HG03571 (cell line): ENCODE data around the gene SDCBP2.
A peak's percentile ranks its signal among the peaks of the same experiment; 100 is the strongest.

Experiments
- ATAC-seq: cut with Tn5 transposase; IDR thresholded peaks from one replicate; pipeline ENCODE4 v1.9.1; 2021; ENCODE audit not compliant: unreplicated experiment

SDCBP2 gene

GRCh38 chr20:1331801-1332453, 3.0 kb upstream of the SDCBP2 start:
- no peak for ATAC-seq

GRCh38 chr20:1331101-1331500, 2.2 kb upstream of the SDCBP2 start:
- no peak for ATAC-seq

GRCh38 chr20:1330075-1330830, 1.3 kb upstream of the SDCBP2 start:
- ATAC-seq, result no peak

- ATAC-seq, result no peak
Observed at GRCh38 chr20:1327827-1328679, 886 bp downstream of the SDCBP2 start.

- no peak for ATAC-seq
Observed at GRCh38 chr20:1327241-1327653, 1.7 kb downstream of the SDCBP2 start.

GRCh38 chr20:1326031-1326930, 2.7 kb downstream of the SDCBP2 start:
- ATAC-seq, result no peak

GRCh38 chr20:1325173-1326030, 3.5 kb downstream of the SDCBP2 start:
- ATAC-seq, result peak; percentile 85

- ATAC-seq, result no peak
Observed at GRCh38 chr20:1324598-1325172, 4.3 kb downstream of the SDCBP2 start.

GRCh38 chr20:1323830-1324597, 4.9 kb downstream of the SDCBP2 start:
- ATAC-seq, result no peak

GRCh38 chr20:1323256-1323655, 5.7 kb downstream of the SDCBP2 start:
- ATAC-seq, result no peak

GRCh38 chr20:1322511-1323245, 6.3 kb downstream of the SDCBP2 start:
- no peak for ATAC-seq

GRCh38 chr20:1321654-1321939, 7.3 kb downstream of the SDCBP2 start:
- ATAC-seq, result no peak

- ATAC-seq, result no peak
Observed at GRCh38 chr20:1320902-1321653, 7.9 kb downstream of the SDCBP2 start.

- no peak for ATAC-seq
Observed at GRCh38 chr20:1320016-1320415, 8.9 kb downstream of the SDCBP2 start.

- ATAC-seq, result no peak
Observed at GRCh38 chr20:1319462-1319861, 9.5 kb downstream of the SDCBP2 start.

GRCh38 chr20:1319051-1319450, 9.9 kb downstream of the SDCBP2 start:
- ATAC-seq, result no peak

GRCh38 chr20:1317545-1318255, 11.2 kb downstream of the SDCBP2 start:
- no peak for ATAC-seq
